Tibial artery (tissue), 4 donors: Measurements from ENCODE around the gene TPM1.
A peak's percentile ranks its signal among the peaks of the same experiment; 100 is the strongest.

Experiments
- DNase-seq, 2 donors: peaks; one replicate each; pipeline ENCODE4 v3.0.0-alpha.2; 2019
- H3K27ac ChIP-seq, 2 donors: fragments of 200-600 bp; sonication (generic) in 1 of 2; 1 replicate in 1 of 2; 2 replicates in 1 of 2; pipeline ENCODE4 v1.5.1; 2018 to 2019; ENCODE audit warnings: mild to moderate bottlenecking in 1 of 2
- H3K27me3 ChIP-seq, 2 donors: fragments of 200-600 bp; sonication (generic) in 1 of 2; one replicate each; pipeline versions ENCODE4 v1.5.1 to v1.6.0; 2016 to 2019
- H3K36me3 ChIP-seq, 3 donors: fragments of 200-600 bp; sonication (generic) in 2 of 3; one replicate each; pipeline ENCODE4 v1.5.1; 2016 to 2019; ENCODE audit warnings: mild to moderate bottlenecking in 2 of 3
- H3K4me1 ChIP-seq, 4 donors: fragments of 200-600 bp; sonication (generic) in 2 of 4; 1 replicate in 3 of 4; 2 replicates in 1 of 4; pipeline ENCODE4 v1.5.1; 2016 to 2019
- H3K4me3 ChIP-seq, 2 donors: fragments of 200-600 bp; sonication (generic) in 1 of 2; 1 replicate in 1 of 2; 2 replicates in 1 of 2; pipeline ENCODE4 v1.5.1; 2018 to 2019; ENCODE audit warnings: mild to moderate bottlenecking in 2 of 2
- H3K9me3 ChIP-seq, 3 donors: fragments of 200-600 bp; sonication (generic) in 1 of 3; one replicate each; pipeline ENCODE4 v1.5.1; 2016 to 2019
- intact Hi-C: fragments of 100-400 bp; cut with DNase I; formaldehyde crosslinking; loops from one replicate; pipeline ENCODE4 v1.15.0; 2023; ENCODE audit warnings: low total_unique reads
- TF ChIP-seq, protein P1 (sequence below), 2 experiments: fragments of 200-600 bp in 1 of 2; fragments of 450-650 bp in 1 of 2; IDR thresholded peaks; one replicate each; pipeline ENCODE4 v1.5.1; 2017 to 2019; ENCODE audit warnings: antibody characterized with exemption in 2 of 2, mild to moderate bottlenecking in 1 of 2, moderate library complexity in 1 of 2

TPM1 gene

GRCh38 chr15:63042877-63043334 is 359 bp downstream of the TPM1 start:
- Histone ChIP-seq H3K27me3 (no peaks in the 10 kb centered on the region), H3K27ac (peak overlapping the region; percentile 93 to 97), H3K36me3 (peaks cover 11 to 32% (median 27%) of the 10 kb centered on the region in 3 donors), H3K9me3 (no peaks in the 10 kb centered on the region), H3K4me3 (peak overlapping the region; percentile 90 to 95), H3K4me1 (peaks cover 0 to 34% (median 17%) of the 10 kb centered on the region in 4 donors)
- TF ChIP-seq, protein P1, sequence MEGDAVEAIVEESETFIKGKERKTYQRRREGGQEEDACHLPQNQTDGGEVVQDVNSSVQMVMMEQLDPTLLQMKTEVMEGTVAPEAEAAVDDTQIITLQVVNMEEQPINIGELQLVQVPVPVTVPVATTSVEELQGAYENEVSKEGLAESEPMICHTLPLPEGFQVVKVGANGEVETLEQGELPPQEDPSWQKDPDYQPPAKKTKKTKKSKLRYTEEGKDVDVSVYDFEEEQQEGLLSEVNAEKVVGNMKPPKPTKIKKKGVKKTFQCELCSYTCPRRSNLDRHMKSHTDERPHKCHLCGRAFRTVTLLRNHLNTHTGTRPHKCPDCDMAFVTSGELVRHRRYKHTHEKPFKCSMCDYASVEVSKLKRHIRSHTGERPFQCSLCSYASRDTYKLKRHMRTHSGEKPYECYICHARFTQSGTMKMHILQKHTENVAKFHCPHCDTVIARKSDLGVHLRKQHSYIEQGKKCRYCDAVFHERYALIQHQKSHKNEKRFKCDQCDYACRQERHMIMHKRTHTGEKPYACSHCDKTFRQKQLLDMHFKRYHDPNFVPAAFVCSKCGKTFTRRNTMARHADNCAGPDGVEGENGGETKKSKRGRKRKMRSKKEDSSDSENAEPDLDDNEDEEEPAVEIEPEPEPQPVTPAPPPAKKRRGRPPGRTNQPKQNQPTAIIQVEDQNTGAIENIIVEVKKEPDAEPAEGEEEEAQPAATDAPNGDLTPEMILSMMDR (IDR thresholded peaks at IDR 0.05): no peak
- DNase-seq: no peak
- intact Hi-C loops: loop anchor here (5.0 kb wide), 1 partner anchor 196 kb away; no protein-coding TSS in a partner anchor

GRCh38 chr15:63043335-63044076 is 959 bp downstream of the TPM1 start:
- TF ChIP-seq, protein P1 (IDR thresholded peaks at IDR 0.05): no peak
- H3K27me3 ChIP-seq: no peaks in the 10 kb centered on the region
- peak overlapping the region; percentile 90 to 95 for H3K4me3 ChIP-seq
- H3K4me1 ChIP-seq: peaks cover 0 to 34% (median 18%) of the 10 kb centered on the region in 4 donors
- peaks cover 11 to 32% (median 27%) of the 10 kb centered on the region in 3 donors for H3K36me3 ChIP-seq
- intact Hi-C loops: loop anchor here (5.0 kb wide), 1 partner anchor 196 kb away; no protein-coding TSS in a partner anchor
- DNase-seq: no peak
- peak overlapping the region; percentile 93 to 97 for H3K27ac ChIP-seq
- no peaks in the 10 kb centered on the region for H3K9me3 ChIP-seq

- Histone ChIP-seq H3K4me1 (peaks cover 0 to 35% (median 24%) of the 10 kb centered on the region in 4 donors), H3K4me3 (peak overlapping the region; percentile 90 to 95), H3K27me3 (no peaks in the 10 kb centered on the region), H3K9me3 (no peaks in the 10 kb centered on the region), H3K27ac (peak overlapping the region; percentile 93 to 97), H3K36me3 (peaks cover 11 to 32% (median 27%) of the 10 kb centered on the region in 3 donors)
- intact Hi-C loops: loop anchor here (5.0 kb wide), 1 partner anchor 197 kb away; no protein-coding TSS in a partner anchor
- TF ChIP-seq, protein P1 (IDR thresholded peaks at IDR 0.05): no peak
- DNase-seq: no peak
These were observed 1.6 kb downstream of the TPM1 start for GRCh38 chr15:63044077-63044644.

DNA sequence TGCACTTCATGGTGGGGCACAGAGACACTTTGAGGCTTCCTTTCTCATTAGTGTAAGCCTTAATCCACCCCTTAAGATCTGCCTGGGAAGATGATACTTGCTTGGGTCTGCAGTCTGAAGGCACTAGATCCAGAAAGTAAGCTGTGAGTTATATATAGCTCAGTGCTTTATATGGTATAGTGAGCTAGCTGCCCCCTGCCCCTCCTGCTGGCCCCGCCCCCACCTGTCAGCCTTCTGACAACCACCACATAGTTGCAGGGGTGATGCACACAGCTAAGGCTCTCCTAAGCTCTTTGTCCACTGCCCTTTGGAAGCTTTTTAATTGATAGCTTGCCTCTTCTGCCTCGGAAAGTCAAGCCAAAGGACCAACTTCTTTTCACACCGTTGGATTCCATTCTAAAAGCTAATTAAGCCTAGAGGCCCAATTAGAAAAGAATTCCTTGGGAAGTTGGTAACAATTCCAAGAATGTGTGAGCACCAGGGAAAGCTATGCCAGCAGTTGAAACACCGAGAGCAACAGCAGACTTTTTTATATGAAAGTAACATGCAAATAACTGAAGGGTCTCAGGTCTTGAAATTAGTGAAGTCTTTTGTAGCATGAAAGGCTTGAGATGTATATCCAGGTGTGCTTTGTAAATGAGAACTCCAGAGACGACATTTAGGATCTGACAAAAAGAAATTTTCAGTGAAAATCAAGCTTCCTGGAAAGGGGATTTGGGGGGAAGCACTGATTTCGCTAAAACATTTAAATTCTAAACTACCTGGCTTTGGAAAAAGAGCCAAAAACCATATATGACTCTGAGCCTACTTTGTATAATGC is 2.3 kb downstream of the TPM1 start:
- peak overlapping the region; percentile 93 to 97 for H3K27ac ChIP-seq

More for the DNA sequence above, 2.3 kb downstream of the TPM1 start:
- peak in 1 of 2 donors; percentile 83 for DNase-seq
- Histone ChIP-seq H3K4me1 (peaks cover 0 to 41% (median 29%) of the 10 kb centered on the region in 4 donors), H3K27me3 (no peaks in the 10 kb centered on the region), H3K4me3 (peak overlapping the region; percentile 90 to 95), H3K9me3 (no peaks in the 10 kb centered on the region), H3K36me3 (peaks cover 11 to 34% (median 28%) of the 10 kb centered on the region in 3 donors)
- TF ChIP-seq, protein P1 (IDR thresholded peaks at IDR 0.05): no peak
- intact Hi-C loops: loop anchor here (5.0 kb wide), 3 partner anchors 47 to 357 kb away; no protein-coding TSS in a partner anchor
